Osteocyte (in vitro differentiated cells): ENCODE data around the gene MAP3K14. TPM values are rescaled to one million over a fixed set of nuclear protein-coding genes. Genes with fewer than 3 reads are reported as not detected.
A peak's percentile ranks its signal among the peaks of the same experiment; 100 is the strongest.

ENCODE experiments used
- DNase-seq: peaks from one replicate; pipeline ENCODE4 v3.0.0; 2021; ENCODE audit warnings: mixed read lengths; ENCODE audit not compliant: unreplicated experiment; ENCODE audit errors: extremely low spot score
- H3K27ac Mint-ChIP-seq: one replicate; pipeline ENCODE4 v1.8.0; 2021; ENCODE audit warnings: mild to moderate bottlenecking, mixed read lengths; ENCODE audit not compliant: unreplicated experiment
- H3K27me3 Mint-ChIP-seq: one replicate; pipeline ENCODE4 v1.8.0; 2021; ENCODE audit warnings: mixed read lengths; ENCODE audit not compliant: unreplicated experiment
- H3K36me3 Mint-ChIP-seq: one replicate; pipeline ENCODE4 v1.8.0; 2021; ENCODE audit warnings: mixed read lengths; ENCODE audit not compliant: unreplicated experiment
- H3K4me1 Mint-ChIP-seq: one replicate; pipeline ENCODE4 v1.8.0; 2021; ENCODE audit warnings: mixed read lengths; ENCODE audit not compliant: unreplicated experiment
- H3K4me3 Mint-ChIP-seq: one replicate; pipeline ENCODE4 v1.8.0; 2021; ENCODE audit warnings: mild to moderate bottlenecking, moderate library complexity, mixed read lengths; ENCODE audit not compliant: unreplicated experiment
- H3K9me3 Mint-ChIP-seq: one replicate; pipeline ENCODE4 v1.8.0; 2021; ENCODE audit warnings: mixed read lengths; ENCODE audit not compliant: unreplicated experiment
- CTCF ChIP-seq: fragments of 200-600 bp; sonication (generic); IDR thresholded peaks from 2 replicates; pipeline ENCODE4 v1.5.0; 2021; ENCODE audit warnings: antibody characterized with exemption, mild to moderate bottlenecking, moderate library complexity
- total RNA-seq: library from RNA; stranded (reverse); gene quantifications from 2 replicates; pipeline ENCODE4 v1.2.1, GENCODE V29; 2021

Gene MAP3K14
- total RNA-seq, 1 donor from 2014 or later, result 13.2 TPM

- Mint-ChIP-seq H3K9me3 (no peaks in the 10 kb centered on the region), H3K4me1 (peaks cover 24% of the 10 kb centered on the region), H3K4me3 (peak overlapping the region; percentile 61), H3K27ac (no peak overlapping the region), H3K27me3 (peaks cover 3% of the 10 kb centered on the region), H3K36me3 (no peaks in the 10 kb centered on the region)
- TF ChIP-seq CTCF, result no peak
- DNase-seq, result no peak
These were observed 94.4 kb downstream of the MAP3K14 start for GRCh38 chr17:45222289-45222995.

DNA sequence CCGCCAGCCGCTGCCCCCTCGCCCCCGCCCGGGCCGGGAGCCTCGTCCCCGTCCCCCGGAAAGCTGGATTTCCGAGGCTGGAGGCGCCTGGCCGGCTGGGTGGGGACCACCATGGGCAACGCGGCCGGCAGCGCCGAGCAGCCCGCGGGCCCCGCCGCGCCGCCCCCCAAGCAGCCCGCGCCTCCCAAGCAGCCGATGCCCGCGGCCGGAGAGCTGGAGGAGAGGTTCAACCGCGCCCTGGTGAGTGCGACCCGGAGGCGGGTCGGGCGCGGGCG is 94.9 kb downstream of the MAP3K14 start:
- H3K27ac Mint-ChIP-seq, result no peak overlapping the region
- H3K9me3 Mint-ChIP-seq, result no peaks in the 10 kb centered on the region
- no peaks in the 10 kb centered on the region for H3K36me3 Mint-ChIP-seq
- TF ChIP-seq CTCF, result no peak
- H3K27me3 Mint-ChIP-seq, result peaks cover 3% of the 10 kb centered on the region
- peaks cover 21% of the 10 kb centered on the region for H3K4me1 Mint-ChIP-seq
- H3K4me3 Mint-ChIP-seq, result no peak overlapping the region
- DNase-seq, result no peak

GRCh38 chr17:45221081-45222013 is 95.5 kb downstream of the MAP3K14 start, which contains the start of gene FMNL1:
TSS of gene FMNL1 (plus strand) at chr17:45221885. CDS start at chr17:45222125, 240 bp downstream.
- Mint-ChIP-seq H3K4me1 (peaks cover 18% of the 10 kb centered on the region), H3K9me3 (no peaks in the 10 kb centered on the region), H3K27me3 (peaks cover 3% of the 10 kb centered on the region), H3K27ac (no peak within 1 kb of the TSS), H3K4me3 (peak within 1 kb of the TSS; percentile 61), H3K36me3 (no peaks in the 10 kb centered on the region)
- DNase-seq, result no peak
- TF ChIP-seq CTCF, result no peak

DNA sequence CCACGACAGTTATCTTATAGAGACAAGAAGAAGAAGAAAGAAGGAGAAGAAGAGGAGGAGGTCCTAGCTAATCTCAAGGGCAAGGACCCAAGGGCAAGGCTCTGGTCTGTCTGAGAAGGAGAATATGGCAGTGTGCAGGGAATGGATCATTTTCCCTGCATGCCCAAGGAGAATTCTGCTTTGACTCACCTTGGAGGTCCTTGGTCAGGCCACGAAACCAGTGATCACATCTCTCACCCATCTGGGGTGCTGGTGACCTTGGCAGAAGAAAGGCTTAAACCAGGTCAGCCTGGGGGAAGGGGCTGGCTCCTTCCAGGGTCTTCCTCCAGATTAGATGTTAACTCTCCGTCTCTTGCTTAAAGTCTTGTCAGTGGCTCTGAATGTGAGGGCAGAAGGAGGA is 96.7 kb downstream of the MAP3K14 start:
- Mint-ChIP-seq H3K27me3 (peaks cover 3% of the 10 kb centered on the region), H3K4me1 (peaks cover 11% of the 10 kb centered on the region), H3K4me3 (no peak overlapping the region), H3K27ac (no peak overlapping the region), H3K36me3 (no peaks in the 10 kb centered on the region), H3K9me3 (no peaks in the 10 kb centered on the region)
- no peak for TF ChIP-seq CTCF
- no peak for DNase-seq
